Adrenal gland (tissue), 5 donors: Measurements from ENCODE around the gene TMEM135.
"Not testable (repeated sequence)": the region's sequence is repeated elsewhere in the genome, so short reads cannot be mapped to it uniquely, and the experiment has no call there.

ENCODE experiments used
- POLR2A ChIP-seq, 2 donors: fragments of 450-650 bp; IDR thresholded peaks; one replicate each; pipeline ENCODE4 v1.6.1; 2017; ENCODE audit warnings: antibody characterized with exemption in 2 of 2, mild to moderate bottlenecking in 2 of 2, moderate library complexity in 1 of 2
- TF ChIP-seq, protein P1 (sequence below), 6 experiments: fragments of 450-650 bp in 4 of 6; fragments of 200-600 bp in 2 of 6; sonication (generic) in 1 of 6; IDR thresholded peaks; 1 replicate in 5 of 6; 2 replicates in 1 of 6; pipeline versions ENCODE4 v1.5.1 to v1.8.0; 2016 to 2021; ENCODE audit warnings: antibody characterized with exemption in 6 of 6, mild to moderate bottlenecking in 2 of 6, moderate library complexity in 1 of 6
- donor health status: DM: no; HTN: no; CAD: no.

GRCh38 chr11:87107379-87107778 is 69.6 kb downstream of the TMEM135 start:
- TF ChIP-seq, protein P1, sequence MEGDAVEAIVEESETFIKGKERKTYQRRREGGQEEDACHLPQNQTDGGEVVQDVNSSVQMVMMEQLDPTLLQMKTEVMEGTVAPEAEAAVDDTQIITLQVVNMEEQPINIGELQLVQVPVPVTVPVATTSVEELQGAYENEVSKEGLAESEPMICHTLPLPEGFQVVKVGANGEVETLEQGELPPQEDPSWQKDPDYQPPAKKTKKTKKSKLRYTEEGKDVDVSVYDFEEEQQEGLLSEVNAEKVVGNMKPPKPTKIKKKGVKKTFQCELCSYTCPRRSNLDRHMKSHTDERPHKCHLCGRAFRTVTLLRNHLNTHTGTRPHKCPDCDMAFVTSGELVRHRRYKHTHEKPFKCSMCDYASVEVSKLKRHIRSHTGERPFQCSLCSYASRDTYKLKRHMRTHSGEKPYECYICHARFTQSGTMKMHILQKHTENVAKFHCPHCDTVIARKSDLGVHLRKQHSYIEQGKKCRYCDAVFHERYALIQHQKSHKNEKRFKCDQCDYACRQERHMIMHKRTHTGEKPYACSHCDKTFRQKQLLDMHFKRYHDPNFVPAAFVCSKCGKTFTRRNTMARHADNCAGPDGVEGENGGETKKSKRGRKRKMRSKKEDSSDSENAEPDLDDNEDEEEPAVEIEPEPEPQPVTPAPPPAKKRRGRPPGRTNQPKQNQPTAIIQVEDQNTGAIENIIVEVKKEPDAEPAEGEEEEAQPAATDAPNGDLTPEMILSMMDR (IDR thresholded peaks at IDR 0.05), result not testable (repeated sequence)
- not testable (repeated sequence) for TF ChIP-seq POLR2A (IDR thresholded peaks at IDR 0.05)
